Pericardium fibroblast (primary cell): ENCODE data around the gene GNL3. TPM values are rescaled to one million over a fixed set of nuclear protein-coding genes. Genes with fewer than 3 reads are reported as not detected.

Experiments
- total RNA-seq: library from RNA; depleted of rRNA; stranded (reverse); fragments of >200 nt; gene quantifications from 2 replicates; pipeline ENCODE4 v1.2.3, GENCODE V29; 2015

Gene GNL3
- total RNA-seq, result 68.4 and 70.4 TPM in 2 replicates

DNA sequence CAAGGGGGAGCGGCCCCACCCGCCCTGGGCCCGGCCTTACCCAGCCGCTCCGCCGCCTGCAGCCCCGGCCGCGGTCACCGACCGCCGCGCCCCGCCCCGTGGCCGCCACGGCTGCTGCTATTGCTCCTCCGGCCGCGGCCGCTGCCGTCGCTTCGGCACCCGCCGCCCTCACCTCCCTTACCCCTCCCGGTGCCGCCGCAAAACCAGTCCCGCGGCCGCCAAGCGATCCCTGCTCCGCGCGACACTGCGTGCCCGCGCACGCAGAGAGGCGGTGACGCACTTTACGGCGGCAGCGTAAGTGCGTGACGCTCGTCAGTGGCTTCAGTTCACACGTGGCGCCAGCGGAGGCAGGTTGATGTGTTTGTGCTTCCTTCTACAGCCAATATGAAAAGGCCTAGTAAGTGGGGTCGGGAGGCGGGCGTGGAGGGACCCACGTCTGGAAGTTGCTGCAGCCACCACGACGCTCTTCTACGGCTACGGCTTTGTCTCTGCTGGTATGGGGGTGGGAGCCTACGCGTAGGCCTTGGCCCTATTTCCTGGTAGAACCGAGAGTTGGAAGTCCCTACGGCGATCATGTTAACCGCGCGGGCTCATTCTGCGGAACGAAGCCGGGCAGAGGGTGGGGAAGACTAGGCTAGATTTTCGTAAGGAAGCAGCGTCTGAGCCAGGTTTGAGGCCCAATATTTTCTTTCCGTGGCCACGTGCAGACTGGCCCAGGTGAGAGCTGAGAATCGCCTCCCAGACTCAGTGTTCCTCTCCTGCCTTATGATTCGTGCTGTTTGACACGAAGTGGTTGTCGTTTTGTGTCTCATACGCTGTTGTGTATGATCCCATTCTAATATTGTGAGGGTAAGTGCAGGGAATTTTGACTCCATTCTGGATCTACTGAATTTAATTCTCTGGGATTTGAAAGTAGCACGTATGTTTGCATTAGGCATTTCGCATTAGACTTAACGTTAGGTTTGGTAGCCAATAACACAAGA, at the start of gene GNL3, which contains the start of gene PBRM1:
TSS of gene GNL3 (plus strand) at position 324 of the 983 bp plus-strand sequence. CDS start at position 385, 61 bp downstream.
TSS of gene PBRM1 (minus strand) at position 205 of the 983 bp plus-strand sequence.

DNA sequence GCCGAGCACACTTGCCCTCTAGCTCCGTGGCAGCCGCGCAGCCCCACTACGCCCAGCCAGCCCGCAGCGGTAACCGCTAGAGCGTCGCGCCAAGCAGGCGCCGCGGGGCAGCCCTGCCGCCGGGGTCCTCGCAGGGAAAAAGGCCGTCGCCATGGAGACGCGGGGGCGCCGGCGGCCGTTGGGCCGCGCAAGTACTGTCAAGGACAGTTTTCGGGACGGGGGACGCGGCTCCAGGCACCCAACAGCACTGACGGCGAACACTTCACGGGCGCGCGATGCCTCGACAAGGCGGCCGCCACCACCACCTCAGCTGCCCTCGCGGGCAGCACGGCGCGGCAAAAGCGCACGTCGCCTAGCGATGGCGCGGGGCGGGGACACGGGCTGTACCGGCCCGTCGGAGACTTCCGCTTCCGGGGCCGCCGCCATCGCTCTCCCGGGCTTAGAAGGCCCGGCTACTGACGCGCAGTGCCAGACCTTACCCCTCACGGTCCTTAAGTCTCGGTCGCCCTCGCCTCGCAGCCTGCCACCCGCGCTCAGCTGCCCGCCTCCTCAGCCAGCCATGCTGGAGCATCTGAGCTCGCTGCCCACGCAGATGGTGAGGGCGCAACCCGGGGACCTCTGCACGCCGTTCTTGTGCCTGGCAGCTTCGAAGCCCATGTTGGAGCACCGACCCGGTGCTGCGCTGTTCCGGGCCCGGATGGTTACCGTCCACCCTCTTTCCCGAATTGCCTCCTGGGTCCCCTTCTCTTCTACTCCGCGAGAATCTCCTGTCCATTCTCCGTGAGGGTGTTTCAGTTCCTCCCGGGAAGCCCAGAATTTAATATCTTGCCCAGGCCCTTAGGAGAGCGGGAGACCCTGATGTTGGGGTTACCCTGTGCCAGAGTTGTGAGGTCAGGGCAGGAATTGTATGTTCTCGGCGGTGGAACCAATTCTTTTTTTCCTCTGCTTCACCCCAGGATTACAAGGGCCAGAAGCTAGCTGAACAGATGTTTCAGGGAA, 20.2 kb downstream of the GNL3 start, which contains the start of the genes GLT8D1 and SPCS1:
TSS of gene GLT8D1 (minus strand) at position 104 of the 999 bp plus-strand sequence. CDS start 5,331 bp downstream, outside the sequence.
TSS of gene SPCS1 (plus strand) at position 419 of the 999 bp plus-strand sequence. CDS start at position 560, 141 bp downstream.

Other genes starting within 250 kb of the GNL3 start
- 1.0 TPM in 1 of 2 replicates, not detected in the other for gene SEMA3G, start 240.9 kb upstream of the GNL3 start, total RNA-seq
- 1.2 and 30.3 TPM in 2 replicates for gene TNNC1, start 232.0 kb upstream of the GNL3 start, total RNA-seq
- 43.8 and 45.9 TPM in 2 replicates for gene NISCH, start 230.4 kb upstream of the GNL3 start, total RNA-seq
- gene STAB1, start 190.7 kb upstream of the GNL3 start, total RNA-seq, result 0.47 and 1.4 TPM in 2 replicates
- 158 and 169 TPM in 2 replicates for gene NT5DC2, start 152.2 kb upstream of the GNL3 start, total RNA-seq
- 35.5 and 81.3 TPM in 2 replicates for gene UQCC5, start 149.4 kb upstream of the GNL3 start, total RNA-seq
- gene PBRM1, start 119 bp upstream of the GNL3 start, total RNA-seq, result 19.0 and 37.4 TPM in 2 replicates
- 98.6 and 99.8 TPM in 2 replicates for gene GLT8D1, start 19.8 kb downstream of the GNL3 start, total RNA-seq
- gene SPCS1, start 20.1 kb downstream of the GNL3 start, total RNA-seq, result 138 and 162 TPM in 2 replicates
- 5.9 and 6.3 TPM in 2 replicates for gene NEK4, start 84.9 kb downstream of the GNL3 start, total RNA-seq
- not detected in 2 replicates for gene ITIH1, start 91.6 kb downstream of the GNL3 start, total RNA-seq
- gene ITIH3, start 108.8 kb downstream of the GNL3 start, total RNA-seq, result 0.51 and 10.7 TPM in 2 replicates
- 0.23 TPM in 1 of 2 replicates, not detected in the other for gene ITIH4, start 144.6 kb downstream of the GNL3 start, total RNA-seq
- gene MUSTN1, start 149.0 kb downstream of the GNL3 start, total RNA-seq, result not detected in 2 replicates
- gene STIMATE, start 211.5 kb downstream of the GNL3 start, total RNA-seq, result 12.6 and 13.0 TPM in 2 replicates